Measurements from ENCODE around the gene ALS2CL. TPM values are rescaled to one million over a fixed set of nuclear protein-coding genes. Genes with fewer than 3 reads are reported as not detected.

Gene ALS2CL
- total RNA-seq: 9.9 and 18.5 TPM in 2 replicates

GRCh38 chr3:46693038-46693891 is at the start of gene ALS2CL:
TSS of gene ALS2CL (minus strand) at chr3:46693679. CDS start at chr3:46689440, 4,239 bp downstream.

GRCh38 chr3:46717447-46718231 is 24.2 kb upstream of the ALS2CL start, which contains the start of gene PRSS50:
TSS of gene PRSS50 (minus strand) at chr3:46717869. CDS start at chr3:46717824, 45 bp downstream.

GRCh38 chr3:46701181-46701939 is 7.9 kb upstream of the ALS2CL start, which contains the start of gene TMIE:
TSS of gene TMIE (plus strand) at chr3:46701392. CDS start at chr3:46701488, 96 bp downstream.

Other genes starting within 250 kb of the ALS2CL start
- gene LTF, start 228.8 kb downstream of the ALS2CL start, total RNA-seq: 0.13 and 0.16 TPM in 2 replicates
- gene RTP3, start 195.7 kb downstream of the ALS2CL start, total RNA-seq: not detected in 2 replicates
- gene LRRC2, start 127.4 kb downstream of the ALS2CL start, total RNA-seq: under 0.01 and 0.06 TPM in 2 replicates
- not detected in 2 replicates for gene FAM240A, start 81.2 kb downstream of the ALS2CL start, total RNA-seq
- 0.16 and 0.31 TPM in 2 replicates for gene TMIE, start 7.7 kb upstream of the ALS2CL start, total RNA-seq
- gene PRSS50, start 24.2 kb upstream of the ALS2CL start, total RNA-seq: not detected in 2 replicates
- gene MYL3, start 169.8 kb upstream of the ALS2CL start, total RNA-seq: not detected in 2 replicates
- 0.06 and 0.32 TPM in 2 replicates for gene PTH1R, start 184.0 kb upstream of the ALS2CL start, total RNA-seq